ENCODE measurements around the gene CHMP1A. TPM values are rescaled to one million over a fixed set of nuclear protein-coding genes. Genes with fewer than 3 reads are reported as not detected.

CHMP1A gene
- total and polyA plus RNA-seq, 9 donors: 13.2 to 76.8 (median 49.2) TPM

DNA sequence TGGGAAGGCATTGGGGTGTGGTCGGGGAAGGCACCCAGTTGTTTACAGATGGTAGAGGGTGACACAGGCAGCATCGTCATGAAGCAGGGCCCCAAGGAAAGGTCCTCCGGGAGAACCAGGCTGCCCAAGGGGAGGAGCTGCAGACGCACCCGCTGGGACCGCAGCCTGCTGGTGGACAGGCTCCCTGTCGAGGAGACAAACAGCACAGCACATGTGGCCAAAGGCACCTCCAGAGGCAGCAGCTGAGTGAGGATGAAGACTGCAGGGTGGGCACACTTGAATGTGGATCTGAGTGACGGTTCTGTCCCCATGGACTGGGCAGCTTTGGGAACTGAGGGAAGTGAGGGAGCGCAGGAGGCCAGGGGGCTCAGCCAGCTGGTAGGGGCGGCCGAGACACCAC lies 12.4 kb downstream of the CHMP1A start:
- Histone ChIP-seq H3K27ac (no peak overlapping the region), H3K9me3 (no peaks in the 10 kb centered on the region), H3K4me1 (ENCODE audit: insufficient read depth) (no peaks in the 10 kb centered on the region), H3K27me3 (no peaks in the 10 kb centered on the region), H3K4me3 (no peak overlapping the region), H3K36me3 (no peaks in the 10 kb centered on the region)
- no peak for DNase-seq
- 69 to 79% (median 75%) methylated on average over 11 of the region's 11 CpGs for WGBS, 3 donors
- intact Hi-C loops (cut with DNase I): no loop called here
- TF ChIP-seq POLR2A (IDR thresholded peaks at IDR 0.05): no peak
- no peak for TF ChIP-seq EP300 (IDR thresholded peaks at IDR 0.05)
- TF ChIP-seq, protein P1, sequence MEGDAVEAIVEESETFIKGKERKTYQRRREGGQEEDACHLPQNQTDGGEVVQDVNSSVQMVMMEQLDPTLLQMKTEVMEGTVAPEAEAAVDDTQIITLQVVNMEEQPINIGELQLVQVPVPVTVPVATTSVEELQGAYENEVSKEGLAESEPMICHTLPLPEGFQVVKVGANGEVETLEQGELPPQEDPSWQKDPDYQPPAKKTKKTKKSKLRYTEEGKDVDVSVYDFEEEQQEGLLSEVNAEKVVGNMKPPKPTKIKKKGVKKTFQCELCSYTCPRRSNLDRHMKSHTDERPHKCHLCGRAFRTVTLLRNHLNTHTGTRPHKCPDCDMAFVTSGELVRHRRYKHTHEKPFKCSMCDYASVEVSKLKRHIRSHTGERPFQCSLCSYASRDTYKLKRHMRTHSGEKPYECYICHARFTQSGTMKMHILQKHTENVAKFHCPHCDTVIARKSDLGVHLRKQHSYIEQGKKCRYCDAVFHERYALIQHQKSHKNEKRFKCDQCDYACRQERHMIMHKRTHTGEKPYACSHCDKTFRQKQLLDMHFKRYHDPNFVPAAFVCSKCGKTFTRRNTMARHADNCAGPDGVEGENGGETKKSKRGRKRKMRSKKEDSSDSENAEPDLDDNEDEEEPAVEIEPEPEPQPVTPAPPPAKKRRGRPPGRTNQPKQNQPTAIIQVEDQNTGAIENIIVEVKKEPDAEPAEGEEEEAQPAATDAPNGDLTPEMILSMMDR (IDR thresholded peaks at IDR 0.05): no peak

DNA sequence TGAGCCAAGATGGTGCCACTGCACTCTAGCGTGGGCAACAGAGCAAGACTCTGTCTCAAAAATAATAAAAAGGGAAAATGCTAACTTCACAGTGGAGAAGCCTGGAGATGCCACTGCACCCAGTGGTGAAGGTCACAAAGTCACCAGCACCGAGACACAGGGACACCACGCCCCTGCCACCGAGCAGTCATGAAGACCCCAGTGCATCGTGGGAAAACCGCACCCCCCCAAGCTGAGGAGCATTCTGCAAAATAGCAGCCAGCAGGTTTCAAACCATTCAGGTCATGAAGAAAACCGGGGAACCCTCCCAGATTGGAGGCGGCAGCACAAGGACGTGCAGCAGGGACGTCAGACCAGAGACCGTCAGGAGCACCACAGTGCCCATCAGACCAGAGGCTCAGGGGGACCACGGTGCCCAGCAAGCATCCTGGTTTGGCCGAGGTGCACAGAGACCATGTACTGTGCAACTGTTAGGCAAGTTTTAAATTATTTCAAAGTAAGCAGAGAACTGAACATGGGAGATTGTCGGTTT lies 13.7 kb downstream of the CHMP1A start:
- no peaks in the 10 kb centered on the region for H3K36me3 ChIP-seq
- intact Hi-C loops (cut with DNase I): no loop called here
- WGBS, 3 donors: 58 to 64% (median 61%) methylated on average over 14 of the region's 14 CpGs
- no peak for DNase-seq
- H3K4me1 ChIP-seq (ENCODE audit: insufficient read depth): no peaks in the 10 kb centered on the region
- no peaks in the 10 kb centered on the region for H3K27me3 ChIP-seq
- no peaks in the 10 kb centered on the region for H3K9me3 ChIP-seq
- H3K4me3 ChIP-seq: no peak overlapping the region
- TF ChIP-seq, protein P1 (IDR thresholded peaks at IDR 0.05): no peak
- no peak for TF ChIP-seq EP300 (IDR thresholded peaks at IDR 0.05)
- TF ChIP-seq POLR2A (IDR thresholded peaks at IDR 0.05): no peak
- no peak overlapping the region for H3K27ac ChIP-seq

DNA sequence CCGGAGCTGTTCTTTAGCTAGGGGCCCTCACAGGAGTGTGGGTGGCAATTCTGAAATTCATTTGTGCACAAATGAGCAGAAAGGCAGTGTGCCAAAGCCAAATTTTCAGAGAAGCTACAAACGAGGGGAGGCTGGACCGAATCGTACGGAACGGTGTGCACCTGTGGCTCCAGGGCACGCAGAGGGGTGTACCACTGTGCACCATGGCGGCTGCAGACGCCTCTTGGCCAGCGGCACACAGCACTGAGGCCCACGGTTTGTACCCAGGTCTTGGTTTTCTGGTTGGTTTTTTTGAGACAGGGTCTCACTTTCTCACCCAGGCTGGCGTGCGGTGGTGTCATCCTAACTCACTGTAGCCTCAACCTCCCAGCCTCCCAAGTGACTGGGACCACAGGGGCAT lies 14.9 kb downstream of the CHMP1A start:
- no peaks in the 10 kb centered on the region for H3K36me3 ChIP-seq
- TF ChIP-seq, protein P1 (IDR thresholded peaks at IDR 0.05): no peak
- TF ChIP-seq EP300 (IDR thresholded peaks at IDR 0.05): no peak
- TF ChIP-seq POLR2A (IDR thresholded peaks at IDR 0.05): no peak
- H3K9me3 ChIP-seq: no peaks in the 10 kb centered on the region
- no peak for DNase-seq
- WGBS, 3 donors: 54 to 70% (median 61%) methylated on average over 13 of the region's 13 CpGs
- H3K4me3 ChIP-seq: no peak overlapping the region
- no peak overlapping the region for H3K27ac ChIP-seq
- no peaks in the 10 kb centered on the region for H3K27me3 ChIP-seq
- intact Hi-C loops (cut with DNase I): no loop called here
- no peaks in the 10 kb centered on the region for H3K4me1 ChIP-seq (ENCODE audit: insufficient read depth)

DNA sequence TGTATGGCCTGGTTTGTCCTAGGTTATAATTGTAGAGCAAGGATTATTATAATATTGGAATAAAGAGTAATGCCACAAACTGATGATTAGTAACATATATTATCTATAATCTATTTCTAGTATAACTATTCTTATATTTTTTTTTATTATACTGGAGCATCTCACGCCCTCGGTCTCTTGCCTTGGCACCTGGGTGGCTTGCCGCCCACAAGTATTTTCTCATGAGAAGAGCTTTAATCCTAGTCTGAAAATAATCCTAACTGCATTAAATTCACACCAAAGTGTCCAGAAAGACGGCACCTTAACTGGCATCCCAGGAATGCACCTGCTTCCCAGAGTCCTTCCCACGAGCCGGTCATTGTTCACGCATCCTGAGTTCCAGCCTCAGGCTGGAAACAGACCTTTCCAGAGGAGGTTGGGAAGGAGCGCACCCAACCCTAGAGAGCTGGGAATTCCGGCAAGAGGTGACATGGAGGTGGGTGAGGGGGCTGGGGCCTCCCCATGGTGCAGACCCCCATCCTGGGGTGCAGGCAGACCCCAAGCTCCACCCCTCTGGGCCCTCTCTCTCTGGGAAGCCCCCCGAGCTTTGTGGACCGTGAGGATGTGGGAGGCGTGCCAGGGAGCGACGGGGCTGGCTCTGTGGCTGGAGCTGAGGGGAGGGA lies 15.9 kb downstream of the CHMP1A start:
- H3K4me1 ChIP-seq (ENCODE audit: insufficient read depth): no peaks in the 10 kb centered on the region
- no peak overlapping the region for H3K27ac ChIP-seq
- intact Hi-C loops (cut with DNase I): no loop called here
- 18 to 24% (median 21%) methylated on average over 14 of the region's 14 CpGs for WGBS, 3 donors
- DNase-seq: no peak
- H3K4me3 ChIP-seq: no peak overlapping the region
- no peaks in the 10 kb centered on the region for H3K27me3 ChIP-seq
- H3K9me3 ChIP-seq: no peaks in the 10 kb centered on the region
- TF ChIP-seq, protein P1 (IDR thresholded peaks at IDR 0.05): no peak
- TF ChIP-seq POLR2A (IDR thresholded peaks at IDR 0.05) (no peak), EP300 (IDR thresholded peaks at IDR 0.05) (no peak)
- no peaks in the 10 kb centered on the region for H3K36me3 ChIP-seq

All from ovary (tissue), 9 donors.